ENCODE data around the gene FAM89A.
A peak's percentile ranks its signal among the peaks of the same experiment; 100 is the strongest.

Gene FAM89A

DNA sequence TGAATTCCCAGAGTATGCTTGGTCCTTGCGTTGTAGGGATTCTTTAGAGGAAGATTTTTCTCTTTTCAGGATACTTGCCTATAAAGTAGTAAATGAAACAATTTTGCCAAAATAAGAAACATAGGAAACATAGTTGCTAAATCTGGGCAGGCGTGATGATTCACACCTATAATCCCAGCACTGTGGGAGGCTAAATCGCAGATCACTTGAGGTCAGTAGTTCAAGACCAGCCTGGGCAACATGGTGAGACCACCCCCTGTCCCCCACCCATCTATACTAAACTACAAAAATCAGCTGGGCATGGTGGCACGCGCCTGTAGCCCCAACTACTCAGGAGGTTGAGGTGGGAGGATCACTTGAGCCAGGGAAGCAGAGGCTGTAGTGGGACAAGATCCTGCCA lies 56.2 kb downstream of the FAM89A start:
- Histone ChIP-seq H3K4me1 (ENCODE audit: control insufficient read depth in 2 of 2, insufficient read depth in 2 of 2, low read length in 2 of 2) (peaks cover 11 to 38% of the 10 kb centered on the region in 2 donors), H3K9me3 (ENCODE audit: control insufficient read depth in 2 of 2, low read length in 2 of 2) (no peaks in the 10 kb centered on the region), H3K9ac (ENCODE audit: low read depth in 1 of 2, low read length in 2 of 2) (no peak overlapping the region), H3K4me3 (ENCODE audit: low read length in 2 of 2) (no peak overlapping the region), H3K27me3 (ENCODE audit: control insufficient read depth in 2 of 2, insufficient read depth in 2 of 2, low read length in 2 of 2) (no peaks in the 10 kb centered on the region), H3K36me3 (ENCODE audit: control insufficient read depth in 2 of 2, insufficient read depth in 2 of 2, low read length in 2 of 2) (peaks cover 3 to 6% of the 10 kb centered on the region in 2 donors), H3K27ac (ENCODE audit: low read depth in 2 of 2, low read length in 2 of 2) (peak overlapping the region in 1 of 2 donors; percentile 72)

DNA sequence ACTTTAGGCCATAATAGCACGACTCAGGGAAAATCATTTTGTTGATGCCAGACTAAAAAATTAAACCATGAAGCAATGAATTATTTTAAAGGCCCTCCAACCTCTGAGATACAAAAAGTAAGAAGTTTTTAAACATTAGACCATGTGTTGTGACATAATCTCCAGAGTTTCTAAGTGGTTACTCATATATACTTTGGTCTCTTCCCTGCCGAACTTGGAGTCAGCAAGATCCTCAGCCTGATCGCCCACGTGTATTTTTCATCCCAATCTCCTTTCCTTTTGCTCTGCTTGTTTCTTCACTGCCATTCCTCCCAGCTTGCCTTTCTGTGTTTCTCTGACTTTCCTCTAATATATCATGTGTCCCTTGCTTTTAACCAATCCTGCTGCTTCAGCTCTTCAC lies 57.4 kb downstream of the FAM89A start:
- Histone ChIP-seq H3K36me3 (ENCODE audit: control insufficient read depth in 2 of 2, insufficient read depth in 2 of 2, low read length in 2 of 2) (peaks cover 3 to 6% of the 10 kb centered on the region in 2 donors), H3K4me1 (ENCODE audit: control insufficient read depth in 2 of 2, insufficient read depth in 2 of 2, low read length in 2 of 2) (peaks cover 12 to 40% of the 10 kb centered on the region in 2 donors), H3K27me3 (ENCODE audit: control insufficient read depth in 2 of 2, insufficient read depth in 2 of 2, low read length in 2 of 2) (no peaks in the 10 kb centered on the region), H3K9me3 (ENCODE audit: control insufficient read depth in 2 of 2, low read length in 2 of 2) (no peaks in the 10 kb centered on the region), H3K27ac (ENCODE audit: low read depth in 2 of 2, low read length in 2 of 2) (no peak overlapping the region), H3K4me3 (ENCODE audit: low read length in 2 of 2) (no peak overlapping the region), H3K9ac (ENCODE audit: low read depth in 1 of 2, low read length in 2 of 2) (no peak overlapping the region)

DNA sequence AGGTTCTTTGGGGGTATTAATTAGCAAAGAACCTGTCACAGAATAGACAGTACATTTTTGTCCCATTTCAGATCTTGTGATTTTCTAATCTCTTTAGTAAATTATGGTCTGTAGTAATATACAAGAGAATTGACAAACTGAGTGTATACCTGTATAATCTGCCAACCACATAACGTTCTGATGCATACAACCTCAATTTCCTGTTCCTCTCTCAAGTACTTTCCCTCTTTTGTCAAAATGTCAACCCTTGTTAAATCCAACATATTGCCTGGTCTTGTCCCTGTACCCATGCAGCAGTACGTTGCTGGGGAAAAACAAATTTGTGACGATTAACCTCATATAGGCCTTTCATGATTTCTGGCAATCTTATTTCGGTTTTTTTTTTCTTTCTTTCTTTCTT lies 60.1 kb downstream of the FAM89A start:
- Histone ChIP-seq H3K27ac (ENCODE audit: low read depth in 2 of 2, low read length in 2 of 2) (peak overlapping the region in 1 of 2 donors; percentile 74), H3K9me3 (ENCODE audit: control insufficient read depth in 2 of 2, low read length in 2 of 2) (no peaks in the 10 kb centered on the region), H3K4me3 (ENCODE audit: low read length in 2 of 2) (peak overlapping the region; percentile 95), H3K36me3 (ENCODE audit: control insufficient read depth in 2 of 2, insufficient read depth in 2 of 2, low read length in 2 of 2) (peaks cover 6 to 14% of the 10 kb centered on the region in 2 donors), H3K27me3 (ENCODE audit: control insufficient read depth in 2 of 2, insufficient read depth in 2 of 2, low read length in 2 of 2) (no peaks in the 10 kb centered on the region), H3K9ac (ENCODE audit: low read depth in 1 of 2, low read length in 2 of 2) (peak overlapping the region in 1 of 2 donors; percentile 81), H3K4me1 (ENCODE audit: control insufficient read depth in 2 of 2, insufficient read depth in 2 of 2, low read length in 2 of 2) (peaks cover 13 to 30% of the 10 kb centered on the region in 2 donors)

DNA sequence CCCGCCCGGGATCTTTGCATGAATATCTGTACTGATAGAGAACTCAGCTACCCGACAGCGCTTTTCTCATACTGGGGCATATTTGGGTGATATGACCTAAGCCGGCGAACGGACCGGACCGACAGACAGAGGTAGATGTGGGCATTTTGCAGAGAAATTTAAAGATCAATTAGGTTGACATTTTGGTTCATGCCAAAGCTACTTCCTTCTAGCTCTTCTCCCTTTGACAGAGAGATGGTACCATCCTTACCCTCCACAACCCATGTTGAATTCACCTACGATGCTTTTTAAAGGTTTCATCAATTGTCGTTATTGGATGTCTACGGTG lies 60.7 kb downstream of the FAM89A start:
- Histone ChIP-seq H3K27me3 (ENCODE audit: control insufficient read depth in 2 of 2, insufficient read depth in 2 of 2, low read length in 2 of 2) (no peaks in the 10 kb centered on the region), H3K4me1 (ENCODE audit: control insufficient read depth in 2 of 2, insufficient read depth in 2 of 2, low read length in 2 of 2) (peaks cover 13 to 30% of the 10 kb centered on the region in 2 donors), H3K4me3 (ENCODE audit: low read length in 2 of 2) (peak overlapping the region; percentile 95), H3K36me3 (ENCODE audit: control insufficient read depth in 2 of 2, insufficient read depth in 2 of 2, low read length in 2 of 2) (peaks cover 6 to 14% of the 10 kb centered on the region in 2 donors), H3K9me3 (ENCODE audit: control insufficient read depth in 2 of 2, low read length in 2 of 2) (no peaks in the 10 kb centered on the region), H3K9ac (ENCODE audit: low read depth in 1 of 2, low read length in 2 of 2) (peak overlapping the region; percentile 81 to 82), H3K27ac (ENCODE audit: low read depth in 2 of 2, low read length in 2 of 2) (peak overlapping the region; percentile 74 to 83)

DNA sequence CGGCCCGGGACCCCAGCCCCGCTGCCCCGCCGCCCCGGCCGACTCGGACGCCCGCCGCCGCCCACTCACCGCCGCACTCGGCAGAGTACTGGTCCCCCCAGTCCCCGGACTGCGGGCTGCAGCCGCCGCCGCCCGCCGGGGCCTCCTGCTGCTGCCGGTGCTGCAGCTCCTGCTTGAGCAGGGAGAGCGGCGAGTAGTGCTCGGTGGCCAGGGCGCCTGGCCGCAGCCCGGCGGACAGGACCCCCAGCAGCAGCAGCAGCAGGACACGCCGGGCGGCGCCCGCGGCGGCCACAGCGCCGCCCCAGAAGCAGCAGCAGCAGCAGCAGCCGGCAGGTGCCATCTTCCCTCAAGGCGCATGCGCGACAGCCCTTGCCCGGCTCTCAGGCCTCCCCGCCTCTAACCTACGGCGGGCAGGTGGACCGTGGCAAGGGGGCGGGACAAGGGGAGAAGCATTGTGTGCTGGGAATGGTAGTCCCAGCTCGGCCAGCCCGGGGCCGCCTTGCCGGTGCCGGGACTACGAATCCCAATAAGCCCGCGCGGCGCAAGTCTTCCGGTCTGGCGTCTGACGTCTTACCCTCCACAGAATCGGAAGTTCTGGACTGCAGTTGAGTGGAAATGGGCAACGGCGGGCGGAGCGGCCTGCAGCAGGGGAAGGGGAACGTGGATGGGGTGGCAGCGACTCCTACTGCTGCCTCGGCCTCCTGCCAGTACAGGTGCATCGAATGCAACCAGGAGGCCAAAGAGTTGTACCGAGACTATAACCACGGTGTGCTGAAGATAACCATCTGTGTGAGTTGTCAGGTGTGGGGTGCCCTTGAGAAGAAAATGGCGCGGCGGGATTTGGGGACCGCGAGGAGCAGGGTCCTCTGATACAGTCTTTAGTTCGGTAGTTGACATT lies 61.3 kb downstream of the FAM89A start, which contains the start of the genes ARV1 and TTC13:
TSS of gene ARV1 (plus strand) at position 604 of the 898 bp plus-strand sequence. CDS start at position 616, 12 bp downstream.
TSS of gene TTC13 (minus strand) at position 371 of the 898 bp plus-strand sequence. CDS start at position 340, 31 bp downstream.
- peaks cover 13 to 26% of the 10 kb centered on the region in 2 donors for H3K4me1 ChIP-seq (ENCODE audit: control insufficient read depth in 2 of 2, insufficient read depth in 2 of 2, low read length in 2 of 2)

DNA sequence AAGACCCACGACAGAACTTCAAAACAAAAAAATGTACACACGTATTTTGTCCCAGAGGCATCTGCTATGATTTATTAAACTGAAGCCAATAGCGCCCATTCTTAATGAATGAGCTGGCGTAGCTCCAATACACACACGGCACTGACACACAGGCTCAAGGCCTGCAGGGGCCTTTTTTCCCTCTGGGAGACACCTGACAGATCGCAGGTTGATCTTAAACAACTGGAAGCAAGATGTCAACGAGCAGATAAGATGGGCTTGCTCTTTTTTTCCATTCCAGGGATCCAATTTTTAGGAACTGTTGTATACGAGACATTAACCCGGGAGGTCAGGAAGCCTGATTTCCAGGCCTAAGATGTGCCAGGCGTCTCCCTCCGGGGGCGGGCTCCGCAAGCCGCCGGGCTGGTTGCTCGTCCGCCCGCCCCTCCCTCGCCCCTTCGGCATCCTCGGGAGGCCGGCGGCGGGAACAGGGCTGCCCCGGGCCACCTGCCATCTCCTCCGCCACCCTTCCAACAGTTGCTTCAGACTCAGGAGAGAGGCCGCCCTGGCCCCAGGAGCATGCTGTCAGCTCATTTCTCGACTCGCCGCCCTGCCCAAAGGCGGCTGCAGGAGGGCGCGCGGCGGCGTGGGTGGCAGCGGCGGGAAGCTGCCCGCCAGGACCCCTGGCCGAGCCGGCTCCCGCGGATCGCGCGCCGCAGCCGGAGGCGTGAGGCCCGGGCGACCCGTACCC lies 62.1 kb downstream of the FAM89A start:
- H3K9ac ChIP-seq (ENCODE audit: low read depth in 1 of 2, low read length in 2 of 2): peak overlapping the region; percentile 68 to 69

More for the DNA sequence above, 61.3 kb downstream of the FAM89A start, which contains the start of the genes ARV1 and TTC13:
- Histone ChIP-seq H3K4me3 (ENCODE audit: low read length in 2 of 2) (peak within 1 kb of the TSS; percentile 95), H3K9me3 (ENCODE audit: control insufficient read depth in 2 of 2, low read length in 2 of 2) (no peaks in the 10 kb centered on the region), H3K36me3 (ENCODE audit: control insufficient read depth in 2 of 2, insufficient read depth in 2 of 2, low read length in 2 of 2) (peaks cover 6 to 14% of the 10 kb centered on the region in 2 donors), H3K27ac (ENCODE audit: low read depth in 2 of 2, low read length in 2 of 2) (peak within 1 kb of the TSS; percentile 74 to 83), H3K27me3 (ENCODE audit: control insufficient read depth in 2 of 2, insufficient read depth in 2 of 2, low read length in 2 of 2) (no peaks in the 10 kb centered on the region), H3K9ac (ENCODE audit: low read depth in 1 of 2, low read length in 2 of 2) (peak within 1 kb of the TSS; percentile 81 to 82)

DNA sequence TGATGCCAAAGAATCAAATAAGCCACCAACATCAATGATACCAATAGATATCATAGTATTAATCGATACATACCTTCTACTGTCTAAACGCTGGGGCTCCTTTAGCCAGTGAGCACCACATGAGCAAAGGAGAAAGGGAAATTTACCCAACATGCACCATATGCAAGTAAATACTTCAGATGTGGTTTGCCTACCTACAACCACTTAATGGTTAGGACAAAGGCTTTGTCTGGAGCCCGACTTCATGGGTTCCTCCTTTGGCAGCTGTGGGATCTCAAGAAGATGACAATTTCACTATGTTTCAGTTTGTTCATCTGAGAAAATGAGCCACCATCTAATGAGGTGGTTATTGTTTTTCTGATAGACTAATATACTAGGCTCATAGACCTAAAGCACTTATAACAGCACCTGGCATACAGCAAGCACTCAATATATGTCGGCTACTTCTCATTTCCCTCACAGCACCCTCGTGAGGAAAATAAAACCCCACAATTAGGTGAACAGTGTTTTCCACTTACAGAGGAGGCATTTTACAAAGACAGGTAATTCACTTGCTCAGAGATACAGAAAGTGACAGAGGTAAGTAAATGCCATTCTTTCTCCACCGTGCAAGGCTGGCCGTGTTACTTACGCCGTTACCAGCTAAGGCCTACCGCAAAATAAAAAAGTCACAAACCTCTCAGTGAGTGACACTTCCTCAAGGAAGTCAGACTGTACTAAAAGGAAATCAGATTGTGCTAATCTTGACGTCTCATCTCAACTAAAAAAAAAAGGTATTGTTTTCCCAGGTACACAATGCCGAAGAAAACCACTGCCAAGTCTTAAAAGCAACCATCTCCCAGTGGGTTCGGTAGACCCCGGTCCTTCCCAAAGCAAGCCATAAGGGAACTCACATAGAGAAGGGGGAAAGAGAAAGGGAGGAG lies 63.0 kb downstream of the FAM89A start:
- Histone ChIP-seq H3K36me3 (ENCODE audit: control insufficient read depth in 2 of 2, insufficient read depth in 2 of 2, low read length in 2 of 2) (peaks cover 6 to 14% of the 10 kb centered on the region in 2 donors), H3K27ac (ENCODE audit: low read depth in 2 of 2, low read length in 2 of 2) (peak overlapping the region; percentile 64 to 72), H3K27me3 (ENCODE audit: control insufficient read depth in 2 of 2, insufficient read depth in 2 of 2, low read length in 2 of 2) (no peaks in the 10 kb centered on the region), H3K4me1 (ENCODE audit: control insufficient read depth in 2 of 2, insufficient read depth in 2 of 2, low read length in 2 of 2) (peaks cover 11 to 33% of the 10 kb centered on the region in 2 donors), H3K4me3 (ENCODE audit: low read length in 2 of 2) (peak overlapping the region; percentile 75 to 95), H3K9me3 (ENCODE audit: control insufficient read depth in 2 of 2, low read length in 2 of 2) (no peaks in the 10 kb centered on the region), H3K9ac (ENCODE audit: low read depth in 1 of 2, low read length in 2 of 2) (peak overlapping the region; percentile 68 to 69)

More for the DNA sequence above, 62.1 kb downstream of the FAM89A start:
- H3K9me3 ChIP-seq (ENCODE audit: control insufficient read depth in 2 of 2, low read length in 2 of 2): no peaks in the 10 kb centered on the region
- peak overlapping the region; percentile 75 to 95 for H3K4me3 ChIP-seq (ENCODE audit: low read length in 2 of 2)
- peak overlapping the region; percentile 64 to 72 for H3K27ac ChIP-seq (ENCODE audit: low read depth in 2 of 2, low read length in 2 of 2)
- H3K36me3 ChIP-seq (ENCODE audit: control insufficient read depth in 2 of 2, insufficient read depth in 2 of 2, low read length in 2 of 2): peaks cover 6 to 14% of the 10 kb centered on the region in 2 donors
- peaks cover 11 to 27% of the 10 kb centered on the region in 2 donors for H3K4me1 ChIP-seq (ENCODE audit: control insufficient read depth in 2 of 2, insufficient read depth in 2 of 2, low read length in 2 of 2)
- H3K27me3 ChIP-seq (ENCODE audit: control insufficient read depth in 2 of 2, insufficient read depth in 2 of 2, low read length in 2 of 2): no peaks in the 10 kb centered on the region

DNA sequence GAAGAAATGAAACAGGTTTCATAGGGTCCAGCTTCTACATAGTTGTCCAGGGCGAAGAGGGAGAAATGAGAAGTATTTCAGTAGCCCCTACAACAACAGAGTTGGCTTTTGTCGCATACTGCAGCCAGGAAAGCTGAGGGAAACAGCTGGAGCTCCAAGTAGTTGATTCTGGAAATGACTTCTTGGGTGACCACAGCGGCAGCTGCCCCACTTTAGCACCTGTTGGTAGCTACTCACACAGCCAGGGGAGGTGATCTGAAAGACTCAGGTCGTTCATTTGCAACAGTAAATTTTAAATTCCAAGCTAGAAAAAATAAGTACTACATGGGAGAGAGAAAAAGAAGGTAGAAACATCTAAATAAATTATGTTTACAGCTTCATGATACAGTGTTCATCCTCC lies 63.7 kb downstream of the FAM89A start:
- Histone ChIP-seq H3K9me3 (ENCODE audit: control insufficient read depth in 2 of 2, low read length in 2 of 2) (no peaks in the 10 kb centered on the region), H3K27ac (ENCODE audit: low read depth in 2 of 2, low read length in 2 of 2) (peak overlapping the region in 1 of 2 donors; percentile 64)

DNA sequence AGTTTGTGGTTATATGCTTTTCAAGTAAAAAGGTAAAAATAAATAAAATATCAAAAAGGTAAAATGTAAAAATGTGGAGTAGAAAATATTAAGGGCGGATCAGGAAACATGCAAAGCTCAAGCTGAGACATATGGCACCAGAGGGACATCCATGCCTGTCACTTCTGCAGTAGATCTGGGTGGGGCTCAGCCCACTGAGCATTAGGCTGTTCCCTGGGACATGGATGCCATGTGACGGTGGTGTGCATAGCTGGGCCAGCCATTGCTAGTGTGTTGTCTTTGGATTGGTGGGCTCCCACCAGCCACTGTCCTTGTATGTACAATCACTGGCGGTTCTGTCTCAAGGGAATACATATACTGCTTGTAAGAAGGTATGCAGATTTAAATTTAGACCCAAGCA lies 64.4 kb downstream of the FAM89A start:
- peaks cover 6 to 8% of the 10 kb centered on the region in 2 donors for H3K36me3 ChIP-seq (ENCODE audit: control insufficient read depth in 2 of 2, insufficient read depth in 2 of 2, low read length in 2 of 2)
- no peak overlapping the region for H3K9ac ChIP-seq (ENCODE audit: low read depth in 1 of 2, low read length in 2 of 2)
- H3K27me3 ChIP-seq (ENCODE audit: control insufficient read depth in 2 of 2, insufficient read depth in 2 of 2, low read length in 2 of 2): no peaks in the 10 kb centered on the region
- no peak overlapping the region for H3K27ac ChIP-seq (ENCODE audit: low read depth in 2 of 2, low read length in 2 of 2)
- no peaks in the 10 kb centered on the region for H3K9me3 ChIP-seq (ENCODE audit: control insufficient read depth in 2 of 2, low read length in 2 of 2)
- peaks cover 11 to 31% of the 10 kb centered on the region in 2 donors for H3K4me1 ChIP-seq (ENCODE audit: control insufficient read depth in 2 of 2, insufficient read depth in 2 of 2, low read length in 2 of 2)
- H3K4me3 ChIP-seq (ENCODE audit: low read length in 2 of 2): no peak overlapping the region

More for the DNA sequence above, 63.7 kb downstream of the FAM89A start:
- H3K27me3 ChIP-seq (ENCODE audit: control insufficient read depth in 2 of 2, insufficient read depth in 2 of 2, low read length in 2 of 2): no peaks in the 10 kb centered on the region
- no peak overlapping the region for H3K4me3 ChIP-seq (ENCODE audit: low read length in 2 of 2)
- peaks cover 11 to 33% of the 10 kb centered on the region in 2 donors for H3K4me1 ChIP-seq (ENCODE audit: control insufficient read depth in 2 of 2, insufficient read depth in 2 of 2, low read length in 2 of 2)
- H3K36me3 ChIP-seq (ENCODE audit: control insufficient read depth in 2 of 2, insufficient read depth in 2 of 2, low read length in 2 of 2): peaks cover 6 to 12% of the 10 kb centered on the region in 2 donors
- no peak overlapping the region for H3K9ac ChIP-seq (ENCODE audit: low read depth in 1 of 2, low read length in 2 of 2)
